Central memory CD8-positive, alpha-beta T cell (primary cell): ENCODE data around the gene GIPC2.
"Not testable (repeated sequence)": the region's sequence is repeated elsewhere in the genome, so short reads cannot be mapped to it uniquely, and the experiment has no call there.

Experiments used
- ATAC-seq: fragments of 150-1000 bp; cut with Tn5 transposase; replicated peaks from 2 replicates; pipeline ENCODE4 v1.10.0; 2022; ENCODE audit warnings: mild to moderate bottlenecking, moderate FRiP score, moderate number of reproducible peaks; ENCODE audit not compliant: poor library complexity, severe bottlenecking; ENCODE audit errors: extremely low read depth
- DNase-seq, 2 donors: peaks; one replicate each; pipeline ENCODE4 v3.0.0; 2021; ENCODE audit warnings: low spot score in 2 of 2
- H3K27ac Mint-ChIP-seq: one replicate; pipeline ENCODE4 v1.8.0; 2022; ENCODE audit warnings: low read depth, mild to moderate bottlenecking, moderate library complexity, mixed read lengths
- H3K27me3 Mint-ChIP-seq: one replicate; pipeline ENCODE4 v1.8.0; 2022; ENCODE audit warnings: mixed read lengths
- H3K36me3 Mint-ChIP-seq: one replicate; pipeline ENCODE4 v1.8.0; 2022; ENCODE audit warnings: mild to moderate bottlenecking, moderate library complexity, mixed read lengths; ENCODE audit not compliant: insufficient read depth
- H3K4me1 Mint-ChIP-seq: one replicate; pipeline ENCODE4 v1.8.0; 2022; ENCODE audit warnings: mixed read lengths
- H3K4me3 Mint-ChIP-seq: one replicate; pipeline ENCODE4 v1.8.0; 2022; ENCODE audit warnings: mild to moderate bottlenecking, moderate library complexity, mixed read lengths
- H3K9me3 Mint-ChIP-seq: one replicate; pipeline ENCODE4 v1.8.0; 2022; ENCODE audit warnings: mixed read lengths

The GIPC2 gene

DNA sequence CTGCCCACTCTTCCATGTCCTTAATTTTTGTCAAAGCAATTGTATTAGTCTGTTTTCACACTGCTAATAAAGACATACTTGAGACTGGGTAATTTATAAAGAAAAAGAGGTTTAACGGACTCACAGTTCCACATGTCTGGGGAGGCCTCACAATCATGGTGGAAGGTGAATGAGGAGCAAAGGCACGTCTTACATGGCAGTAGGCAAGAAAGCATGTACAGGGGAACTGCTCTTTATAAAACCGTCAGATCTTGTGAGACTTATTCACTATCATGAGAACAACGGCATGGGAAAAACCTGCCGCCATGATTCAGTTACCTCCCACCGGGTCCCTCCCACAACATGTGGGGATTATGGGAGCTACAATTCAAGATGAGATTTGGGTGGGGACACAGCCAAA is 74.7 kb downstream of the GIPC2 start:
- H3K36me3 Mint-ChIP-seq, H3K4me1 Mint-ChIP-seq, H3K27me3 Mint-ChIP-seq, DNase-seq, H3K9me3 Mint-ChIP-seq, H3K4me3 Mint-ChIP-seq, ATAC-seq, H3K27ac Mint-ChIP-seq: not testable (repeated sequence)

DNA sequence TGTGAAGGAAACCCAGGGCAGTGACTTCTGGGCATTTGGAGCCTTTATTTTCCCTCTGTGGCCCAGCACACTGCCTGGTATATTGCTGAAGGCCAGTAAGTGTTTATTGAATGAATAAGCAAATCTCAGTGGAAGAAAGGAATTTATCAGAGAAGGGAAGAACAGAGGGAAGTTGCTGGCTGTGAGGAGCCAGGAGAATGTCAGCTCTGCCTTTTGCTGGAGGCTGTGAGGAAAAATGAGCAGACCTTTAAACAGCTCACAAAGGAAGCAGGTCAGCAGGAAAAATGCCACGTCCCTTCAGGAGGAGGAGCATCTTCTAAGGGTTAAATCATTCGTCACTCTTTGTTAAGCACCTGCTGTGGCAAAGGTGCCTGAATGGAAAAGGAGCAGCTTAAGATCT is 75.9 kb downstream of the GIPC2 start:
- DNase-seq, result no peak
- Mint-ChIP-seq H3K27me3 (no peaks in the 10 kb centered on the region), H3K4me1 (no peaks in the 10 kb centered on the region), H3K9me3 (no peaks in the 10 kb centered on the region), H3K4me3 (no peak overlapping the region), H3K27ac (no peak overlapping the region), H3K36me3 (no peaks in the 10 kb centered on the region)
- ATAC-seq, result no peak

DNA sequence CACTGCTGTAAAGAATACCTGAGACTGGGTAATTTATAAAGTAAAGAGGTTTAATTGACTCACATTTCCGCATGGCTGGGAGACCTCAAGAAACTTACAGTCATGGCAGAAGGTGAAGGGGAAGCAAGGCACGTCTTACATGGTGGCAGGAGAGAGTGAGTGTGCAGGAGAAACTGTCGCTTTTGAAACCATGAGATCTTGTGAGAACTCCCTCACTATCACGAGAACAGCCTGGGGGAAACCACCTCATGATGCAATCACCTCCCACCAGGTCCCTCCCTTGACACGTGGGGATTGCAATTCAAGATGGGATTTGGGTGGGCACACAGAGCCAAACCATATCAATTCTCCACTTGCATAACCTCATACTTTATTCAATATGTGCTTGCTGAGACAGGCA is 76.6 kb downstream of the GIPC2 start:
- DNase-seq, result no peak
- no peaks in the 10 kb centered on the region for H3K36me3 Mint-ChIP-seq
- H3K9me3 Mint-ChIP-seq, result no peaks in the 10 kb centered on the region
- H3K27me3 Mint-ChIP-seq, result no peaks in the 10 kb centered on the region
- no peaks in the 10 kb centered on the region for H3K4me1 Mint-ChIP-seq
- H3K27ac Mint-ChIP-seq, result no peak overlapping the region
- ATAC-seq, result no peak
- H3K4me3 Mint-ChIP-seq, result no peak overlapping the region

DNA sequence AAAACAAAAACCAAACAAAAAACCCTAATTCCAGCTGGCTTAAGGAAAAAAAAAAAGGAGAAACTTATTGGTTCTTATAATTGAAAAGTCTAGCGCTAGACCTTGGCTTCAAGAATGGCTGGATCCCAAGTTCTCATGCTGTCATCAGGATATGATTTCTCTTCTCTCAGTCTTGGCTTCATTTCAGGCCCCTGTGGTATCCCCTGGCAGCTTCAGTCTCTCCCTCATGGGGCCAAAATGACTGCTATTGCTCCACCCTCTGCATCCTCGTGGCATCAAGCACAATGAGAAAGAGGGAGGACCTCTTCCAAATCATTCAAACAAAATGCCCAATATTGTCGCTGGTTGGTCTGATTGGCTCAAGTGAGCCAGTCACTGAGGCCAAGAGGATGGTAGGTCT is 80.7 kb downstream of the GIPC2 start:
- H3K27ac Mint-ChIP-seq, result no peak overlapping the region
- H3K27me3 Mint-ChIP-seq, result no peaks in the 10 kb centered on the region
- H3K9me3 Mint-ChIP-seq, result no peaks in the 10 kb centered on the region
- ATAC-seq (no peak), DNase-seq (no peak)
- H3K4me1 Mint-ChIP-seq, result no peaks in the 10 kb centered on the region
- H3K4me3 Mint-ChIP-seq, result no peak overlapping the region
- no peaks in the 10 kb centered on the region for H3K36me3 Mint-ChIP-seq

DNA sequence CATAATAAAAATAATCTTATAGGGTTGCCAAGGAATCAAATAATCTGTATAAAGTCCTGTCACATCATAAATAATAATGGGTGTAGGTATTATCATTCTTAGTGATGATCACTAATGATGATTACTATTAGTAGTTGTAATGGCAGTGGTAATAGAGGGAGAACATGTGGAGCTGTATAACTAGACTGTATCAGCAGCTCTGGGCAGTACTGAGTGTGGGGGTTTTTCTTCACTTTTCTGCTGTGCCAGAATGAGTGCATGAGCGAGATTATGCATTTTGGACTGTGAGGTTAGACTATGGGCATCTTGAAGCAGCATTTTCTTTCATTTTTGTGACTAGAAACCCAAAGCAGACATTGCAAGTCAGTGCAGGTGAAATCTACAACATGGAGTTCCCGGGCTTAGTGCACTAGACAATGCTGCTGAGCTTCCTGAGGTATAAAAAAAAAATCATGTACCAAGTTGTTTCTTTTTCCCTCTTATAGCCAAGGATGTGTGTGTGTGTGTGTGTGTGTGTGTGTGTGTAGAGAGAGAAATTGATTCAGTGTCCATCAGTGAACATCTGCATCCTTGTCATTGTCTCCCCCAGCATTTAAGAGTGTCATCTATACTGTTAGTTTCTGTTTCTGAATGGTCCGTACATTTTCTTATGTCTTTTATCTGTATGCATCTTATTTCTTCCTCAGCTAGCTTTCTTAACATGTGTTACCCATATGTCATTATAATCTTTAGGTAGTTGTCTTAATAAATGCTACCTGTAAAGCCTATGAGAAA is 86.6 kb downstream of the GIPC2 start:
- Mint-ChIP-seq H3K4me3 (no peak overlapping the region), H3K27ac (no peak overlapping the region), H3K27me3 (no peaks in the 10 kb centered on the region), H3K4me1 (no peaks in the 10 kb centered on the region), H3K9me3 (no peaks in the 10 kb centered on the region), H3K36me3 (no peaks in the 10 kb centered on the region)
- no peak for ATAC-seq
- DNase-seq, result no peak

DNA sequence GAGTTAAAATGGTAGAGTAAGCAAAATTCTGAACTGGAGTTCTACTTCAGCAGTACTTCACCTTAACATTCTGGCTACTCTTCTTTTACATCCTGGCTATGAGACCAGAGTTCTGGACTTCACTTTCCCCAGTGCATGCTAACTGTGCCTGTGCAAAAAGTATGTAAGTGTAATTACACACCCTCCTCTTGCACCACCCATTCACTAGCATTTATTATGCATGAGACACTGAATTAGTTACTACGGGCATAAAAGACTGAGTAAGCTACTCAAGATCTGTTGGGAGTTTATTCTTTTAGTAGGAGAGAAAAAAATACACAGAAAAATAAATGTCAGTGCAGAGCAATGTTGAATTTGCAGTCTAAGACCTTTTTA is 87.2 kb downstream of the GIPC2 start:
- no peak for ATAC-seq
- H3K27me3 Mint-ChIP-seq, result no peaks in the 10 kb centered on the region
- no peaks in the 10 kb centered on the region for H3K9me3 Mint-ChIP-seq
- no peak overlapping the region for H3K4me3 Mint-ChIP-seq
- H3K36me3 Mint-ChIP-seq, result no peaks in the 10 kb centered on the region
- DNase-seq, result no peak
- no peaks in the 10 kb centered on the region for H3K4me1 Mint-ChIP-seq
- H3K27ac Mint-ChIP-seq, result no peak overlapping the region

DNA sequence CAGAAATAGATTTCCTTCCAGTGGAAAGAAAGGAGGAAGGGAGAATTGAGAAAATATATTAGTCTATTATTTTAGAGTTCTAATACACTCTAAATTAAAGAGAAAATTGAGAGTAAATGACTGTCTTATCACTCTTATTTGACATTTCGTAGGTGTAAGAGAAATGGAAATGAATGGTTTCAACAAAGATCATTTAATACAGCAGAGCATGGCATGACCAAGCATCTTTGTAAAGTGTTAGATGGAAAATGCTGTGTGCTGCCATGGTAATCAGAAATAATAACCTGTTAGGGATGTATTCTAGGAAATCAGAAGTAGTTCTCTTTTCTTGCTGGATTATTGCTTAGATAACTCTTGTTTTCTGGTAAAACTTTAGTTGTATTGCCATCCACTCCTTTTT is 90.9 kb downstream of the GIPC2 start:
- Mint-ChIP-seq H3K4me1 (no peaks in the 10 kb centered on the region), H3K27me3 (no peaks in the 10 kb centered on the region), H3K9me3 (no peaks in the 10 kb centered on the region), H3K27ac (no peak overlapping the region), H3K36me3 (no peaks in the 10 kb centered on the region), H3K4me3 (no peak overlapping the region)
- ATAC-seq (no peak), DNase-seq (no peak)

DNA sequence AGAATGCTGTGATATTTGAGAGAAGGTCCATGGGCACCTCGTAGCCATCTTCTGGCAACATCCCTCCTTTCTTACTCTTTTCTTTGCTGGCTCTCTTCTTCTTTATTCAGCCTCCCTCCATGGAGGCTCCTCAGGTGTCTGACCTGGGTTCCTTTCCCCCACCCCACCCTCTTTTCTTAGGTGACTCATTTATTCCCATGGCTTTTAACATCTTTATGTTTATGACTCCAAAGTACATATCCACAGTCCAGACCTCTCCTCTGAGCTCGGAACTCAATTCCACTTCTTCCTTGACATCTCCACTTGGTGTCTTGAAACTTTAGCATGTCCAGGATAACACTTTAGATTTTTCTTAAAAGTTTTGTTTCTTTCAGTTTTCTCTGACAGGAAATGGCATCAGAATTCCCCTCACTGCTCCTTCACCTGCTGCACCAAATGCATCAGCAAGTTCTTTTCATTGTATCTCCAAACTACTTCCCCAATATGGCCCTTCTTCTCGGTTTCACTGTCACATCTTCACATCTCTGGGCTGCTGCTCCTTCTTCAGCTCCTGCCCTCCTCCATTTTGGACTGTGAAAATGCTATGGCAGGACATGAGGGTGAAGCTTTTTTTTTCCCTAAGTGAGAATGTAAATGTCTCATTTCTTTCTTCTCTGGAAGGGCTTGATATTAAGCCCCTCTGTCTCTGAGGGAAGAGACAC is 95.9 kb downstream of the GIPC2 start:
- Mint-ChIP-seq H3K27me3 (peaks cover under 1% of the 10 kb centered on the region), H3K4me1 (peaks cover 7% of the 10 kb centered on the region), H3K27ac (no peak overlapping the region), H3K9me3 (no peaks in the 10 kb centered on the region), H3K4me3 (no peak overlapping the region), H3K36me3 (no peaks in the 10 kb centered on the region)
- ATAC-seq, result no peak
- DNase-seq, result no peak

DNA sequence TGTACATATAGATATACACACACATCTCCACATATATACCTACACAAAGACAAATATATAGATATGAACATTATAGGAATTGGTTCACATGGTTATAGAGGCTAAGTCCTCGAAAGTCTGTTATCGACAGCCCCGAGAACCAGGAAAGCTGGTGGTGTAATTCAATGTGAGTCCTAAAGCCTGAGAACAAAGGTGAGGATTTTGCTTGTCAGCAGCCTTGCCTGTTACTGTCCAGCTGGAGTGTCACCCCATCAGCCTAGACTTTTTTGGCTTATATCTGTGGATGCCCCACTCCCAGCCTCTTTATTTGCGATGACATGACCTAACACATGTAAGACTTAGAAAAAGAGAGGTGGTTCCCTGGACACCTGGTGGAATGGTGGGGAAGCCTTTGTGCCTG is 97.0 kb downstream of the GIPC2 start:
- H3K4me3 Mint-ChIP-seq, result peak overlapping the region; percentile 67
- H3K36me3 Mint-ChIP-seq, result no peaks in the 10 kb centered on the region
- DNase-seq (no peak), ATAC-seq (no peak)
- H3K9me3 Mint-ChIP-seq, result no peaks in the 10 kb centered on the region
- H3K4me1 Mint-ChIP-seq, result peaks cover 7% of the 10 kb centered on the region
- H3K27me3 Mint-ChIP-seq, result peaks cover 11% of the 10 kb centered on the region
- H3K27ac Mint-ChIP-seq, result peak overlapping the region; percentile 74

DNA sequence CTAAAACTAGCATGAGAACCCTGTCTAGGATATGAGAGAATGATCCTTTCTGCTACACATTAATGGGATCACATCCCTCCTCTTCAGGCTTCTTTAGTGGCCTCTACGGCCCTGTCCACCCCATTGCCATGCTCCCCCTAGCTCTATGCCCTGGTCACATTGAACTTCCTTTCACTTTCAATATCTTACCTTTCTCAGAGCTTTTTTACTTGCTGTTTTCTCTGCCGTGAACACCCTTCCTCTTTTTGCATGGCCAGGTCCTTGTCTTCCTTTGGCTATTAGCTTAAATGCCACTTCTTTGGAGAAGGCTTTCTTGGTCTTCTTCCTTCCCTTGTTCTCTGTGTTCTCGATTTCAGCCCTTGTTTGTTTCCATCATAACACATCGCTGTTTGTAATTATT is 97.4 kb downstream of the GIPC2 start:
- ATAC-seq (peak; percentile 56), DNase-seq (no peak)
- Mint-ChIP-seq H3K36me3 (no peaks in the 10 kb centered on the region), H3K4me3 (peak overlapping the region; percentile 67), H3K27me3 (peaks cover 15% of the 10 kb centered on the region), H3K9me3 (no peaks in the 10 kb centered on the region), H3K4me1 (peaks cover 7% of the 10 kb centered on the region), H3K27ac (peak overlapping the region; percentile 74)

DNA sequence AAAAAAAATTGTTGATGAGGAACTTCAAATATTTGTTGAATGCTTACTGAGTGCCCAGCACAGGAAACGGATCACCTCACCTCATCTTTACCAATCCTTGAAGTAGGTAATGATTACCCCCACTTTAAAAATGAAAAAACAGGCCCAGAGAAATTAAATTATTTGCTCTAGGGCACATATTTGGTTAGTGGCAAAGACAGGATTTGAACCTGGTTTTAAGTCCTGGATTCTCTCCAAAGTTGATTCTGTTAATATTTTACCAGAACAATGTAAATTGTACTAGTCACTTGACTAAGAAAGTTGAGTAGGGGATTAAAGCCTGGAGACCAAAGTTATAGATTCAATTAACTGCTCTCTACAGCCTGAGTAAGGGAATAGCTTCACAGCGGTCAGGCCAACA is 97.9 kb downstream of the GIPC2 start:
- Mint-ChIP-seq H3K27me3 (peaks cover 20% of the 10 kb centered on the region), H3K9me3 (no peaks in the 10 kb centered on the region), H3K4me3 (peak overlapping the region; percentile 67), H3K36me3 (no peaks in the 10 kb centered on the region), H3K4me1 (peaks cover 7% of the 10 kb centered on the region), H3K27ac (peak overlapping the region; percentile 74)
- DNase-seq, result no peak
- no peak for ATAC-seq

DNA sequence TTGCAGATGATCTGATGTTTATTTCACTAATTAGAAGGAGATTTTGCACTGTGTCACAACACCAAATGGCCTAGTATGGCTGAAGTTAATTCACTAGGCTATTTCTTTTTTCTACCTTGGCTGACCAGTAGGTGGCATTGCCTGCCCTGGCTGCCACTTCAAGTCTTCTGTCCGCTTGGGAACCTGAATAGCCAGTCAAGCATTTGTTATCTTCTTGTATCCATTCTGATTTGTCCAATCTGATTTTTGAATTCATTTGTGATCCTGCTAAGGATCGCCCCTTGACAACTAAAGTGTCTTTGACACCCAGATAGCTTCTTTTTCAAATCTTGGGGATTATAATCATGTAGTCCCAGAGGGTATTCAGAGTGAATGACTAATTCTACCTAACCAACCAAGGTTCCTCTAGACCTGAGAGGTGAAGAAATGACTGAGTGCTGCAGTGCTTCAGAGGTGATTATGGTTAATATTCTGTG is 99.4 kb downstream of the GIPC2 start:
- Mint-ChIP-seq H3K27me3 (peaks cover 30% of the 10 kb centered on the region), H3K4me3 (no peak overlapping the region), H3K4me1 (peaks cover 7% of the 10 kb centered on the region), H3K9me3 (no peaks in the 10 kb centered on the region), H3K36me3 (no peaks in the 10 kb centered on the region), H3K27ac (no peak overlapping the region)
- DNase-seq (no peak), ATAC-seq (no peak)

DNA sequence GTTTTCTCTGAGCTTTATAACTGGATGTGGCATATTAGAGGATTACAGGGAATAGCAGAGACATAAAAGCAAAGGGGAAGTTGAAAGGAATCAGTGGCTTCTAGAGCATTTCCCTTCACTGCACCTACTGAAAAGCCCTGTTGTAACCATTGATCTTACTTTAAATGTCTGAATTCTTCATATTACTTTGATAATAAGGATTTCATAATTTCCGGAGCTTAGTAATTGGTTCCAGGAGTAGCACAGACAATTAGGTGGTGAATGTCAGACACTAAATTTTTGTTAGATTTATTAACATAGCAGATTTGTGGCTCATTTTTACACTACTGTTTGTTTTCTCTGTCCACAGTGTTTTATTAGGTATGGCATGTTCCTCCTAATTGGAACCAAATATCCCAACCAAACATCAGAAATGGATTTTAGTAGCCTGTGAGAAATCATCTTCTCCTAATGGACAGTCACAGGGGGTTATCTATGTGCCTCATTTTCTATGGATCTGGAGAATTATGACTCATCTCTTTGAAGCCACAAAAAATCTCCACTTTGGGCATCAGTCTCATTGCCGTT is 100.5 kb downstream of the GIPC2 start:
- Mint-ChIP-seq H3K9me3 (no peaks in the 10 kb centered on the region), H3K27me3 (peaks cover 41% of the 10 kb centered on the region), H3K4me1 (peaks cover 7% of the 10 kb centered on the region), H3K27ac (no peak overlapping the region), H3K4me3 (no peak overlapping the region), H3K36me3 (no peaks in the 10 kb centered on the region)
- DNase-seq, result no peak
- ATAC-seq, result no peak
